Astrocyte of the cerebellum (primary cell): ENCODE data around the gene PFDN5.

Experiments
- DNase-seq: peaks from one replicate; pipeline ENCODE4 v3.0.0-alpha.2; 2011; ENCODE audit warnings: low read depth
- H3K4me3 ChIP-seq: 2 replicates; pipeline ENCODE4 v1.5.1; 2011; ENCODE audit warnings: mild to moderate bottlenecking, low read depth, low read length, moderate library complexity
- in situ Hi-C: cut with HindIII; loops from 2 replicates; pipeline ENCODE4 v1.10.0; 2017; ENCODE audit warnings: low sequenced_read_pairs
- TF ChIP-seq, protein P1 (sequence below): IDR thresholded peaks from 2 replicates; pipeline ENCODE4 v1.5.1; 2012; ENCODE audit warnings: low read length, low read depth, moderate library complexity, mild to moderate bottlenecking; ENCODE audit errors: missing control alignments

The PFDN5 gene

DNA sequence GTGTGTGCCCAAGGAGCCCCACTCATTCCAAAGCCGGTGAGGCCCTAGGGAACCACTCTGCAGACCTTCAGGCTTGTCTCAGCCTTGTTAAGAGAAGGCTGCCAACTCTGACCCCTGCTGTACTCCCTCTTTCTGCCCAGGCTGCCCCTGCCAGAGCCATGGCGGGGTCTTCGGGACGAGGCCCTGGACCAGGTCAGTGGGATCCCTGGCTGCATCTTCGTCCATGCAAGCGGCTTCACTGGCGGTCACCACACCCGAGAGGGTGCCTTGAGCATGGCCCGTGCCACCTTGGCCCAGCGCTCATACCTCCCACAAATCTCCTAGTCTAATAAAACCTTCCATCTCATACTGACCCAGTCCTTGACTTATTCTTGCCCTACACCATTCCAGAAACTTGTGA lies 11.5 kb downstream of the PFDN5 start:
- DNase-seq, result no peak
- TF ChIP-seq, protein P1, sequence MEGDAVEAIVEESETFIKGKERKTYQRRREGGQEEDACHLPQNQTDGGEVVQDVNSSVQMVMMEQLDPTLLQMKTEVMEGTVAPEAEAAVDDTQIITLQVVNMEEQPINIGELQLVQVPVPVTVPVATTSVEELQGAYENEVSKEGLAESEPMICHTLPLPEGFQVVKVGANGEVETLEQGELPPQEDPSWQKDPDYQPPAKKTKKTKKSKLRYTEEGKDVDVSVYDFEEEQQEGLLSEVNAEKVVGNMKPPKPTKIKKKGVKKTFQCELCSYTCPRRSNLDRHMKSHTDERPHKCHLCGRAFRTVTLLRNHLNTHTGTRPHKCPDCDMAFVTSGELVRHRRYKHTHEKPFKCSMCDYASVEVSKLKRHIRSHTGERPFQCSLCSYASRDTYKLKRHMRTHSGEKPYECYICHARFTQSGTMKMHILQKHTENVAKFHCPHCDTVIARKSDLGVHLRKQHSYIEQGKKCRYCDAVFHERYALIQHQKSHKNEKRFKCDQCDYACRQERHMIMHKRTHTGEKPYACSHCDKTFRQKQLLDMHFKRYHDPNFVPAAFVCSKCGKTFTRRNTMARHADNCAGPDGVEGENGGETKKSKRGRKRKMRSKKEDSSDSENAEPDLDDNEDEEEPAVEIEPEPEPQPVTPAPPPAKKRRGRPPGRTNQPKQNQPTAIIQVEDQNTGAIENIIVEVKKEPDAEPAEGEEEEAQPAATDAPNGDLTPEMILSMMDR, result no peak
- in situ Hi-C loops, result no loop called here
- H3K4me3 ChIP-seq, result no peak overlapping the region

GRCh38 chr12:53308276-53308675 lies 12.9 kb downstream of the PFDN5 start:
- in situ Hi-C loops, result no loop called here
- no peak overlapping the region for H3K4me3 ChIP-seq
- no peak for DNase-seq
- TF ChIP-seq, protein P1, result no peak

DNA sequence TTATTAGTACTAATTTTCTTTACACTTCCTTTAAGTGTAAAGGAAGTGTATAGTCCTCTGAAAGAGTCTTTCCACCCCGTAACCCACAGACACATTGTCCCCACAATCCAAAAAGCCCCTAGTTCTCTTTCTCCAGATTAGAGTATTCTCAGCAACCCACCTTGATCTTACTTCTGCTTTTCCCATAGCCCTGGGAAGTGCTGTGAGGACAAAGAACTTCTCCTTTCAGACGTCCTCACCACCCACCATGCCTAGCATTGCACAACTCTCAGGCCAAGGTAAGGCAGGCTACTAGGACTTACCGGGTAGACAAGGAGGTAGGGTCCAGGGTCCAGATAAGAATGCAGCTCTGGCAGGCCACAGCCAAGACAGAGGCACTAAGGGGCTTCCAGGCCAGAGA lies 18.7 kb downstream of the PFDN5 start:
- no peak overlapping the region for H3K4me3 ChIP-seq
- no peak for DNase-seq
- TF ChIP-seq, protein P1, result no peak
- in situ Hi-C loops, result no loop called here

DNA sequence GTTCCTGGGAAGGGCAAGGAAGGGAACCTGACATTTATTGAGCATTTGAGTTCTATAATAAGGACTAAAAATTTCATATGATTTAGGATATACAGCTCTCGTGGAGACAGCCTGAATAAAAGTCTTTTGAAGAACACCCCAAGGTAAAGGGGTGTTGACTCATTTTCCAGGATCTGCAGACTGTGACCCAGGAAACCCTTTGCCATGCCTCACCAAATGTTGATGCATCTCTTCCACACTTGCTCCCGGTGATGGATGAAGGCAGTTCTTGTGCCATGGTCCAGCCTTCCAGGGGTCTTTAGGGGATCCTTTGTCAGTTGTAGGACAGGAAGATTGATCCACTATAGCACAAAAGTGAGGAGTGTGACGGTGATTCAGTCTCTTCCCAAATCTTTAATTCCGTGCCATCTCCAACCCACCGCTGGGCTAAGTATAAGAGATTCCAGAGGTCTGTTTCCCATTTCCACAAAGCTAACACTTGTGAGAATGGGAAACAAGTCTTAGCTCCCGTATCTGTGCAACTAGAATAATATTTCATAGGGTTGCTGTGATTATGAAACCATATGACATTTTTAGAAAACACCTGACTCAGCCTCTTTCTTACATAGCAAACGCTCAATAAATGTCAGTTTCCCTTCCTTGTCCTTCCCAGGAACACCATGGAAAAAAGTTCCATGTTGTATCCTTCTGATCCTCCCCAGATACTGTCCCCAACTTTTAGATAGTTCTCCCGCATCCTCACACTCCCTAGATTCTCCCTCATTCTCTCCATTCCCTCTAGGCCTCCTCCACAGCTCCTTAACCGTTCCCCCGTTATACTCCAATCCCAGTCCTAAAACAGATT lies 25.2 kb downstream of the PFDN5 start:
- no peak for DNase-seq
- peak overlapping the region; percentile 74 for H3K4me3 ChIP-seq
- in situ Hi-C loops, result no loop called here
- TF ChIP-seq, protein P1, result no peak

DNA sequence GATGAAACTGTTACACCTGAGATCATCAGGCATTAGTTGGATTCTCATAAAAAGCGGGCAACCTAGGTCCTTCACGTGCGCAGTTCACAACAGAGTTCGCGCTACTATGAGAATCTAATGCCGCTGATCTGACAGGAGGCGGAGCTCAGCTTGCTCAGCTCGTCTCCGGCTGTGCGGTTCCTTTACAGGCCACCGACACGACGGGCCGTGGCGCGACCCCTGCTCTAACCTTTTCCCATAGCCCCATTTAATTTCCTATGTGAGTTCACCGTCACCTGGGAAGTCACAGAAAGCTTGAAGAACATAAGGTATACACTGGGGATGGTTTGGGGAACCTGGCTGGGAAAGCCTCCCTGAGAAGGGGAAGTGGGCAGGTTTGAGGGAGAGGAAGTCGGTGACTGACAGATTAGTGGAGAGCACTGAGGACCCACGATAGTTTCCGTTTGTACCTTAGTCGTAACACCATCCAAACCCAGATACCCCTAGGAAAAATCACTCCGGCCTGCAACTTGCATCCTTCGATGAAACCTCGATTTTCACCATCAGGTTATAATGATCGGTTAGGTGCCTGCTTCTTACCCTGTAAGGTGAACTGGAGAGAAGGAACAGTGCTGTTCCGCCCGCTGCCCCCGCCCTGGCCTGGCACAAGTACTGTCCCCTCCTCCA lies 28.9 kb downstream of the PFDN5 start:
- no peak for DNase-seq
- H3K4me3 ChIP-seq, result peak overlapping the region; percentile 47
- TF ChIP-seq, protein P1, result no peak
- in situ Hi-C loops, result no loop called here

DNA sequence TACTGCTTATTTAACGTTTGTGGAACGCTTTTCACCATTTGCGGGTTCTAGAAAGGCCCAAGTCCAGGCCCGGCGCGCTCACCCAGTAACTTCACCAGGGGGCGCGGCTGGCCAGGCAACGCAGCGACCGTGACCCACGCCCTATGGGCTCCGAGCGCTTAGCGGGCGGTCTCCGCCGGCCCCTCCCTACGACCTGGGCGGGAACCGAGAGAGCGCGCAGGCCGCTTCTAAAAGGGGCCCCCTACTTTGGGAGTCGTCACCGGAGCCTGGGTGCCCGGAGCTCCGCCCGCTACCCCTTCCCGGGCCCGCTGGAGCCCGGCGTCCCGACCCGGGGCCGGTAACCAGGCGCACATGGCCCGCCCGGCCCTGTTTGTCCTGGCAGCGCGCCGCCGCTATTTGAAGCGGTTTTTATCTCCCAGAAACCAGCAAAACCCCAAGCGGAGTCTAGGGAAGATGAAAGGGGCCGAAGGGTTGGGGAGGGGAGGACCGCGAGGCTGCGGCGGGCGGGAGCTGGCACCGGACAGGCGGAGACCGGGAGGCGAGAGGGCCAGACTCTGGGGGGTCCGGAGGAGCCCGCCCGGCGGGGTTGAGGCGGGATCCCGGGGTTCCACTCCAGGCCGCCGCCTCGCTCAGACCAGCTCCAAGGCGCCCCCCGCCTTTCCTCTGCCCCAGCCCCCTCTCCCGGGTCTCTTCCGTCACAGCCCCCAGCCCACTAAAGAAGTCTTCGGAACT lies 29.6 kb downstream of the PFDN5 start:
- peak; percentile 55 for DNase-seq
- H3K4me3 ChIP-seq, result peak overlapping the region; percentile 47
- in situ Hi-C loops, result no loop called here
- TF ChIP-seq, protein P1, result peak; percentile 60
